Trophoblast cell (in vitro differentiated cells and primary cell): ENCODE data around the gene PEX11A.

Experiments
- DNase-seq, 2 donors: peaks; one replicate each; pipeline ENCODE4 v3.0.0-alpha.2; 2016
- H2AFZ ChIP-seq: 2 replicates; pipeline ENCODE4 v1.6.1; 2013; ENCODE audit warnings: low read length, moderate library complexity, mild to moderate bottlenecking; ENCODE audit not compliant: insufficient read depth, poor library complexity
- H2AK5ac ChIP-seq: 2 replicates; pipeline ENCODE4 v1.6.1; 2013; ENCODE audit warnings: mild to moderate bottlenecking, low read length
- H2BK120ac ChIP-seq: 2 replicates; pipeline ENCODE4 v1.6.1; 2013; ENCODE audit warnings: low read length, mild to moderate bottlenecking, moderate library complexity; ENCODE audit not compliant: insufficient read depth, poor library complexity
- H2BK12ac ChIP-seq: 2 replicates; pipeline ENCODE4 v1.6.1; 2013; ENCODE audit warnings: mild to moderate bottlenecking, low read length, moderate library complexity
- H2BK5ac ChIP-seq: 2 replicates; pipeline ENCODE4 v1.6.1; 2013; ENCODE audit warnings: low read length, low read depth, moderate library complexity, mild to moderate bottlenecking; ENCODE audit not compliant: poor library complexity
- H3K14ac ChIP-seq: 2 replicates; pipeline ENCODE4 v1.6.1; 2013; ENCODE audit warnings: mild to moderate bottlenecking, low read length
- H3K18ac ChIP-seq: 2 replicates; pipeline ENCODE4 v1.6.1; 2013; ENCODE audit warnings: mild to moderate bottlenecking, low read length
- H3K23ac ChIP-seq: 2 replicates; pipeline ENCODE4 v1.6.1; 2013; ENCODE audit warnings: low read length
- H3K27ac ChIP-seq: 2 replicates; pipeline ENCODE4 v1.5.1; 2013; ENCODE audit warnings: low read depth, mild to moderate bottlenecking, inconsistent platforms, low read length, moderate library complexity
- H3K27me3 ChIP-seq: 2 replicates; pipeline ENCODE4 v1.6.1; 2013; ENCODE audit warnings: inconsistent platforms, mild to moderate bottlenecking, low read length, moderate library complexity; ENCODE audit not compliant: insufficient read depth
- H3K36me3 ChIP-seq, 2 experiments: 1 replicate in 1 of 2; 2 replicates in 1 of 2; pipeline ENCODE4 v1.6.1; 2013; ENCODE audit warnings: low read length in 2 of 2, mild to moderate bottlenecking in 2 of 2, moderate library complexity in 1 of 2; ENCODE audit not compliant: insufficient read depth in 2 of 2, control insufficient read depth in 1 of 2
- H3K4ac ChIP-seq: 2 replicates; pipeline ENCODE4 v1.6.1; 2013; ENCODE audit warnings: low read depth, mild to moderate bottlenecking, low read length, moderate library complexity
- H3K4me1 ChIP-seq, 2 experiments: 1 replicate in 1 of 2; 2 replicates in 1 of 2; pipeline ENCODE4 v1.6.1; 2013; ENCODE audit warnings: low read length in 2 of 2, mild to moderate bottlenecking in 2 of 2, moderate library complexity in 1 of 2; ENCODE audit not compliant: insufficient read depth in 2 of 2, control insufficient read depth in 1 of 2
- H3K4me2 ChIP-seq: 2 replicates; pipeline ENCODE4 v1.6.1; 2013; ENCODE audit warnings: inconsistent platforms, mild to moderate bottlenecking, low read length, moderate library complexity
- H3K4me3 ChIP-seq: 2 replicates; pipeline ENCODE4 v1.5.1; 2013; ENCODE audit warnings: mild to moderate bottlenecking, low read depth, low read length, inconsistent platforms
- H3K79me1 ChIP-seq: one replicate; pipeline ENCODE4 v1.6.1; 2013; ENCODE audit warnings: low read length
- H3K79me2 ChIP-seq: 2 replicates; pipeline ENCODE4 v1.6.1; 2013; ENCODE audit warnings: low read length, mild to moderate bottlenecking; ENCODE audit not compliant: control insufficient read depth, insufficient read depth, poor library complexity
- H3K9ac ChIP-seq: 2 replicates; pipeline ENCODE4 v1.6.1; 2013; ENCODE audit warnings: mild to moderate bottlenecking, low read length
- H3K9me3 ChIP-seq: 2 replicates; pipeline ENCODE4 v1.6.1; 2013; ENCODE audit warnings: low read depth, mild to moderate bottlenecking, control low read depth, inconsistent platforms, low read length; ENCODE audit not compliant: insufficient read depth
- H4K12ac ChIP-seq: 2 replicates; pipeline ENCODE4 v1.6.1; 2013; ENCODE audit warnings: low read depth, mild to moderate bottlenecking, low read length, moderate library complexity
- H4K8ac ChIP-seq: 2 replicates; pipeline ENCODE4 v1.6.1; 2013; ENCODE audit warnings: low read depth, mild to moderate bottlenecking, low read length, moderate library complexity
- H4K91ac ChIP-seq: one replicate; pipeline ENCODE4 v1.6.1; 2013; ENCODE audit warnings: low read depth, mild to moderate bottlenecking, low read length, moderate library complexity
- WGBS: extraction: QIAGEN DNeasy Blood & Tissue Kit; methylation state at CpG from one replicate; pipeline ENCODE4 v1.1.7; 2013; ENCODE audit warnings: missing lambda C conversion rate; ENCODE audit not compliant: insufficient read length, insufficient coverage; ENCODE audit errors: extremely low coverage; 5-methylcytosine and 5-hydroxymethylcytosine counted together

Gene PEX11A

DNA sequence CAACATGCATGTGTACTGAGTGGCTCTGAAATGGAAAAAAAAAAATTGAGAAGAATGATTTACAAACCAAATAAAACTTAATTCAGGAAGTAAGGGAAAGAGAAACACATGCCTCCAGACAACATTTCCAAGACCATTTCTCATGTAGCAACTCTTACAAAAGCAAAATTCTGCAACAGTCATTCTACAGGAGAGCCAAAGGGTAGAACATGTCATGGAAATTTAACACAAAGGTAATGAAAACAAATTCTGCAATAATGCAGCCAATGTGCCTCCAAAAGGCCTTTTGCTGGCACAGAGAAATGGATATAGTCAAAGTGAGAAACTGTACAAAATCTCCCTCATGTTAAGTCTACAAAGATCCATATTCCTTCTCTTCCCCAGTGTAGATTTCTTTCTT, 4.0 kb downstream of the PEX11A start:
- Histone ChIP-seq H3K27me3 (no peaks in the 10 kb centered on the region), H3K9me3 (no peaks in the 10 kb centered on the region), H4K12ac (no peak overlapping the region)

DNA sequence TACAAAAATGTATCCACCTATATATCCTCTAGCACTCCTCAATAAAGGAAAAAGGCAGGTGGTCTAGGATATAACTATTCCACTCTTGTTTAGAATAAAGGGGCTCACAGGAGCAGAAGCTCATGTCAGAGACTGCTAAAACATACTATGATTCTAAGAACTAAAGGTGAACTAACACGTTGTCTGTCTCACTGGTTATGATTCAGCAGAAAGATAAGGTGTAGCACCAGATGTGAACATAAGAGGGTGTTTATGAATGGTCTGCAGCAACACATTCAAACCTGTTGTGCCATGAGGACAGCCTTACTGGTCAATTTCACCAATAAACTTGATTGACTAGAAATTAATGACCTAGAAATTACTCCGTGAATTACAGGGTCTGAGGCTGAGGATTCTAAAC, 4.6 kb downstream of the PEX11A start:
- Histone ChIP-seq H3K4me3 (no peak overlapping the region), H3K9me3 (no peaks in the 10 kb centered on the region), H2AK5ac (no peak overlapping the region), H4K91ac (no peak overlapping the region), H3K9ac (no peak overlapping the region), H4K8ac (no peak overlapping the region), H4K12ac (no peak overlapping the region), H3K27ac (no peak overlapping the region), H3K18ac (no peak overlapping the region), H2BK12ac (no peak overlapping the region), H3K14ac (no peak overlapping the region), H3K4me1 (peaks cover 2 to 8% of the 10 kb centered on the region in 2 experiments), H3K79me2 (peaks cover 4% of the 10 kb centered on the region), H3K36me3 (no peaks in the 10 kb centered on the region), H2BK120ac (no peak overlapping the region), H3K27me3 (no peaks in the 10 kb centered on the region), H3K4ac (no peak overlapping the region), H3K4me2 (no peak overlapping the region), H3K79me1 (peaks cover 4% of the 10 kb centered on the region), H2BK5ac (no peak overlapping the region), H2AFZ (no peak overlapping the region), H3K23ac (no peak overlapping the region)
- DNase-seq, result no peak
- WGBS, result no CpG with 5 or more reads among the region's 2 CpGs

More for the DNA sequence above, 4.0 kb downstream of the PEX11A start:
- Histone ChIP-seq H3K36me3 (no peaks in the 10 kb centered on the region), H4K91ac (no peak overlapping the region), H3K4me2 (no peak overlapping the region), H2AK5ac (no peak overlapping the region), H2BK12ac (no peak overlapping the region), H3K4me3 (no peak overlapping the region), H3K4ac (no peak overlapping the region), H3K79me2 (peaks cover 4% of the 10 kb centered on the region), H2BK5ac (no peak overlapping the region), H3K18ac (no peak overlapping the region), H3K4me1 (peaks cover 2 to 8% of the 10 kb centered on the region in 2 experiments), H3K79me1 (peaks cover 4% of the 10 kb centered on the region), H3K9ac (no peak overlapping the region), H3K23ac (no peak overlapping the region), H3K27ac (no peak overlapping the region), H3K14ac (no peak overlapping the region), H2AFZ (no peak overlapping the region), H2BK120ac (no peak overlapping the region), H4K8ac (no peak overlapping the region)
- no peak for DNase-seq

DNA sequence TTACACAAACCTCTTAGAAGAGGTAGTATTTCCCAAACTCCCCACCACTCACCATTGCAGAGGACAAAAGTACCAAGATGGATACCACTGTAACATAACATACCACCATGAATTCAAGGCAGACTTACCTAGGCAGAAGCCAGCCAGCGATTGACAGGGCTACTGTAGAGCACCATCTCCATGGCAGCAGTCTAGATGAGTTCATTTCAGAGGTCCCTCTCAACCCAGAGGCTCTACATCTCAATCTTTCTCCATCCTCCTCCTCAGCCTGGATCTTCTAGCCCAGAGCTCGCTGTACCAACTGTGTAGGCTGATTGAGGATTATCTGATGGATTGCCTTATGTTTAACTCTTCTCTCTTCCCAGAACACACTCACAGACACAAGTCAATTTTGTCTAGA, 9.4 kb downstream of the PEX11A start:
- Histone ChIP-seq H2BK120ac (no peak overlapping the region), H4K8ac (no peak overlapping the region), H2BK12ac (no peak overlapping the region), H3K9ac (no peak overlapping the region), H3K27me3 (no peaks in the 10 kb centered on the region), H2BK5ac (no peak overlapping the region), H4K91ac (no peak overlapping the region), H3K4ac (no peak overlapping the region), H2AK5ac (no peak overlapping the region), H3K14ac (no peak overlapping the region), H3K4me2 (no peak overlapping the region), H3K79me2 (no peaks in the 10 kb centered on the region), H3K23ac (no peak overlapping the region), H4K12ac (no peak overlapping the region), H3K27ac (no peak overlapping the region), H3K4me3 (no peak overlapping the region), H3K36me3 (no peaks in the 10 kb centered on the region), H3K4me1 (no peaks in the 10 kb centered on the region), H3K9me3 (no peaks in the 10 kb centered on the region), H2AFZ (no peak overlapping the region), H3K18ac (no peak overlapping the region), H3K79me1 (no peaks in the 10 kb centered on the region)
- no peak for DNase-seq
- WGBS, result no CpG with 5 or more reads among the region's 2 CpGs

DNA sequence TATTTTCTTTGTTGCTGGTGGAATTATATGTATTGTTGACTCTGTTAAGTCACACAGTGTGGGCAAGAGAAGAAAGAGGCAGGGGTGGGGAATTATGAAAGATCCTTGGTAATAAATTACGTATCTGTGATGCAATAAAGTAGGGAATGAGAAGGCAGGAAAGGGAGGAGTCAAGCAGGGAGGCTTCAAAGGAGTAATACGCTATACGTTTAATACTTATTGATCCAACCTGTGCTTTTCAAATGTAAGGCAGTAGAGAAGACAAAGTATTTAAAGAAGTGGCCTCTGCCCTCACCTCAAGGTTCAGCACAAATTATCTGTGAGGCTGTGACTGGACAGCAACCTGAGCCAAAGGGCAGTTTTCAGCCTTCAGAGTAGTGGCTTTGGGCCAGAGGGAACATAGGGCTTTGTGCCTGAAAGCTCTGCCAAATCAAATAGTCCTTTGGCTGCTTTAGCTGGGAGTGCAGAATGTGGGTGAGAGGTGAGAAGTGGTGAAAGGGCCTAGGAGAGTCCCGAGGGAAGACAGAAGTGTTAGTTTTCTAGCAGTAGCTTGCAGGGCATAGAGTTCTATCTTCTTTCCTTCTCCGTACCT, 10.2 kb downstream of the PEX11A start:
- Histone ChIP-seq H3K18ac (no peak overlapping the region), H2BK120ac (no peak overlapping the region), H3K4me1 (no peaks in the 10 kb centered on the region), H2AK5ac (no peak overlapping the region), H4K12ac (no peak overlapping the region), H2BK5ac (no peak overlapping the region), H3K27me3 (no peaks in the 10 kb centered on the region), H3K14ac (no peak overlapping the region), H4K8ac (no peak overlapping the region), H3K27ac (no peak overlapping the region), H3K36me3 (no peaks in the 10 kb centered on the region), H3K4me3 (no peak overlapping the region), H2AFZ (no peak overlapping the region), H3K23ac (no peak overlapping the region), H3K79me1 (no peaks in the 10 kb centered on the region), H2BK12ac (no peak overlapping the region), H3K9ac (no peak overlapping the region), H4K91ac (no peak overlapping the region), H3K9me3 (no peaks in the 10 kb centered on the region), H3K4ac (no peak overlapping the region), H3K4me2 (no peak overlapping the region), H3K79me2 (no peaks in the 10 kb centered on the region)
- no CpG with 5 or more reads among the region's 5 CpGs for WGBS
- no peak for DNase-seq
